Activated T-cell treated with anti-CD3 and anti-CD28 coated beads, Interleukin-2, amount 50 U/mL, for 1 hour (primary cell): Measurements from ENCODE around the gene SARDH.
A peak's percentile ranks its signal among the peaks of the same experiment; 100 is the strongest.

Experiments
- DNase-seq: peaks from one replicate; pipeline ENCODE4 v3.0.0-alpha.2; 2020

Gene SARDH

GRCh38 chr9:133621725-133622267 is 116.4 kb downstream of the SARDH start:
- DNase-seq = no peak

- peak; percentile 63 for DNase-seq
Observed at GRCh38 chr9:133619791-133620190, 118.4 kb downstream of the SARDH start.

- no peak for DNase-seq
Observed at GRCh38 chr9:133618726-133619125, 119.4 kb downstream of the SARDH start.

GRCh38 chr9:133616643-133617405 is 121.3 kb downstream of the SARDH start:
- no peak for DNase-seq

DNA sequence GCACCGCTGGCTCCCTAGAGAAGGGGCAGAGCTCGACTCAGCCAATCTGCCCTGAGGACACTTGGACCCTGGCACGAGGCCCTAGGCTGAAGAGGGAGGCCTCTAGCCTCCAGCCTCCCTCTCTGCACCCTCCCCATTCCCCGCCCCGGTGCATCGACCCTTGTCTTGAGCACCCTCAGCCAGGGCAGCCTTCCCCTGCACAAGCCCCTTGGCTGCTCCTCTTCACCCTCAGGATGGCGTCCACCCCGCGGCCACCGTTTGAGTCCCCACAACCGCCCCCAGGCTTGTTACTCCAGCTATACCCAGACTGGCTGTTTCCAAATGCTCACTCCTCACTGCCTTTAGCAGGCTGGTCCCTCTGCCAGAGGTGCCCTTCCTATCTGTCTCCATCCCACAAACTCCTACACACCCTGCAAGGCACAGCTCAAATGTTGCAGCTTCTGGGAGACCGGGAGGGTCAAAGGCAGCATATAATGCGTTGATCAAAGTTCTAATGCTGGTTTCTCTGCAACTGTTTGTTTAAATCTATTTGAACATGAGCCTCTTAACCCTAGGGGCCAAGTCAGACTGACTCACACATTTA is 122.5 kb downstream of the SARDH start:
- no peak for DNase-seq

- no peak for DNase-seq
Observed at GRCh38 chr9:133615186-133615585, 123.0 kb downstream of the SARDH start.

DNA sequence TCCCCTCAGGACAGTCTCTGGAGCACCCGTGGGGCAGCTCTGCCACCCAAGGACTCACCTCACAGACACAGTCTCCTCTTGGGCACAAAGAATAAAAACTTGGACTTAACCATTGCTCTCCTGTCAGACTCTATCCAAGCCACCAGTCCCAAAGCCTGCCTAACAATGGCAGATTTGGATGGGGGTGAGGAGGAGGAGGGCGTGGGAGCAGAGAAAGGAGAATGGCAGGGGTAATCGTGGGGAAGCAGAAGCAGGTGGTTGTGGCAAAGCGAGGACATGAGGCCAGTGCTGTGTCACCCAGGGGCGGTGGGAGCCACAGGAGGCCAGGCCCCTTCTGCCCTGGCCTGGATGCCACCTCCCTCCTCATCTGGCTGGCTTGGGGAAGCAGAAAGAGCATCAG is 123.5 kb downstream of the SARDH start:
- DNase-seq = no peak

DNA sequence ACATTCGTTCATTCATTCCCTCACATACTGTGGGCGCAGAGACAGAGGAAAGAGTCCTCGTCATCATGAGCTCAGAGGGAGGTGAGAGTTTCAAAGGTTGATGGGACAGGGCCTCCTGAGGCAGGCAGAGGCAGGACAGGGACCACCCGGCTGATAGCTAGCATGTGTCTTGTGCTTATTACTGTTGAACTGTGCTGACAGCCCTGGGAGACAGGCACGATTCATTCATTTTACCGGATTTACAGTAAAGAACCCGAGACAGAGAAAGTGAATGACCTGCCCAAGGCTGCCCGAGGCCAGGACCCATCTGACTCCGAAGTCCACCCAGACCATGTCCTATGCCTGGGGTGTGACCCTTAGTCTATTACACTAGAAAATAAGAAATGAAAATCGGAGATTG is 124.1 kb downstream of the SARDH start:
- DNase-seq = no peak
